ENCODE measurements around the gene SLC25A43.

Gene SLC25A43

DNA sequence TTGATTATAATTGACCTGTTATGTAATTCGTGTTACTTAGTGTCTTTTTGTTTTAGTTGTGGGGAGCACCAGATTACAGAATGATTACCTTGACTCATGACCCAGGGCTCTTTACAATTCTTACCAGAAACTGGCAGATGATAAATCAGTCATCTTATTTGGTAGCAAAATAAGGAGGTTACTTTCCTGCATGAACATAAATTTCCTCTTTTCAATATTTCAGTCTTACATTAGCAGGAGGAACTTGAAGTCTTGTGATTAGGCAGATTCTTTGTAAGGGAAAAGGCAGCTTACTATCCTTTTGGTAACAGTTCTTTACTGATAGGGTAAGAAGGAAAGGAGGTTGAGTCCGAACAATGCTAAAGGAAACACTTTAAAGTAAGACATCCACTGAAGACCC, 43.1 kb downstream of the SLC25A43 start:
- no peak for DNase-seq (ENCODE audit: low read depth)
- TF ChIP-seq CTCF (IDR thresholded peaks at IDR 0.05; ENCODE audit: control insufficient read depth, extremely low read depth, insufficient read depth) = no peak
- H3K4me3 ChIP-seq (ENCODE audit: low read depth, low read length) = no peak overlapping the region

DNA sequence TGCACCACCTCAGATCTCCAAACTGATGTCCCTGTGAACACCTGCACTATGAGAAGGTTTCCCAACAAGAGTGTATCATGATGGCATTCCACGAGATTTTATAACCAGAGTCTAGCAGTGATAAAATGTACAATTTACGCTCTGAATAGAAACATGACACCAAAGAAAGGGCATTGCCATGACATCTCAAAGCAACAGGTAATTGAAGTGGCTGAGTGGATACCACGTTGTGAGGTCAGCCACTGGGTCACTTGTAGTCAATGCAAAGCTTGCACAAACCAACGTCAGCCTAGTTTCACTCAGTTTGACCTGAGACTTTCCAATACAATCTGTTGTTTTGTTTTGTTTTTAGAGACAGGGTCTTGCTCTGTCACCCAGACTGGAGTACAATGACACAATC, 54.1 kb downstream of the SLC25A43 start:
- TF ChIP-seq CTCF (IDR thresholded peaks at IDR 0.05; ENCODE audit: control insufficient read depth, extremely low read depth, insufficient read depth) = no peak
- H3K4me3 ChIP-seq (ENCODE audit: low read depth, low read length) = no peak overlapping the region

GRCh38 chrX:119455264-119455663, 56.1 kb downstream of the SLC25A43 start:
- no peak overlapping the region for H3K4me3 ChIP-seq (ENCODE audit: low read depth, low read length)
- TF ChIP-seq CTCF (IDR thresholded peaks at IDR 0.05; ENCODE audit: control insufficient read depth, extremely low read depth, insufficient read depth) = no peak
- peak; percentile 80 for DNase-seq (ENCODE audit: low read depth)

More for the DNA sequence above, 54.1 kb downstream of the SLC25A43 start:
- no peak for DNase-seq (ENCODE audit: low read depth)

DNA sequence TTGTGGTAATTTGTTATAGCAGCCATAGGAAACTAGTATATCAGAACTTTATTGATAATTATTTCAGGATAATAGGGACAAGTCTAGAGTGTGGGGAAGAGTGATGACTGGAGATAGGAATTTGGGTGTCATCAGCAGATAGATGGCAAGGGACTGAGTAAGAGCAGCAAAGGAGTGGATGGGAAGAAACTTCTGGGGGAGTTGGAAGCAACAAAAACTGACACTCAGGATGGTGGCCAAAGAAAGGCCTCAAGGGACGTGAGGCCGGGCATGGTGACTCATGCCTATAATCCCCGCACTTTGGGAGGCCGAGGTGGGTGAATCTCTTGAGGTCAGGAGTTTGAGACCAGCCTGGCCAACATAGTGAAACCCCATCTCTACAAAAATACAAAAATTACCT, 60.0 kb downstream of the SLC25A43 start:
- no peak for DNase-seq (ENCODE audit: low read depth)
- no peak for TF ChIP-seq CTCF (IDR thresholded peaks at IDR 0.05; ENCODE audit: control insufficient read depth, extremely low read depth, insufficient read depth)
- H3K4me3 ChIP-seq (ENCODE audit: low read depth, low read length) = no peak overlapping the region

DNA sequence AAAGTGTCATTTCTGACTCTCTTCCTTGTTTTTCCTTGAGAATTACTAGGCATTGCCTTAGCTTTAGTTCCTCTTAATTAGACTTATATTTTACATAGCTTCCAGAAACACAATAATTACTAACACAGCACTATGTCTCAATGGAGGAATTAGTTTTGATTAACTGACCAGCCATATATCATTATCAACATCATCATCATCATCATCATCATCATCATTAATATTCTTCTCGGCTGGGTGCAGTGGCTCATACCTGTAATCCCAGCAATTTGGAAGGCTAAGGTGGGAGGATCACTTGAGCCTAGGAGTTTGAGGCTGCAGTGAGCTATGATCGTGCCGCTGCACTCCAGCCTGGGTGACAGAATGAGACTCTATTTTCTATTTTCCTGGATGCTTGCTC, 66.4 kb downstream of the SLC25A43 start:
- TF ChIP-seq CTCF (IDR thresholded peaks at IDR 0.05; ENCODE audit: control insufficient read depth, extremely low read depth, insufficient read depth) = no peak
- H3K4me3 ChIP-seq (ENCODE audit: low read depth, low read length) = no peak overlapping the region
- no peak for DNase-seq (ENCODE audit: low read depth)

- no peak for TF ChIP-seq CTCF (IDR thresholded peaks at IDR 0.05; ENCODE audit: control insufficient read depth, extremely low read depth, insufficient read depth)
Measured at GRCh38 chrX:119466970-119467369, 67.8 kb downstream of the SLC25A43 start.

GRCh38 chrX:119467433-119467832, 68.3 kb downstream of the SLC25A43 start:
- H3K4me3 ChIP-seq (ENCODE audit: low read depth, low read length) = peak overlapping the region; percentile 86

More at GRCh38 chrX:119466970-119467369, 67.8 kb downstream of the SLC25A43 start:
- H3K4me3 ChIP-seq (ENCODE audit: low read depth, low read length) = no peak overlapping the region
- no peak for DNase-seq (ENCODE audit: low read depth)

More at GRCh38 chrX:119467433-119467832, 68.3 kb downstream of the SLC25A43 start:
- DNase-seq (ENCODE audit: low read depth) = no peak
- no peak for TF ChIP-seq CTCF (IDR thresholded peaks at IDR 0.05; ENCODE audit: control insufficient read depth, extremely low read depth, insufficient read depth)
